BE2C (cell line): ENCODE results near the gene MSH2.

Source experiments
- DNase-seq: peaks from one replicate; pipeline ENCODE4 v3.0.0-alpha.2; 2020
- H3K27me3 ChIP-seq: fragments of 250-450 bp; sonication (Bioruptor Pico); 2 replicates; pipeline ENCODE4 v1.5.1; 2020; ENCODE audit warnings: mild to moderate bottlenecking
- H3K36me3 ChIP-seq: fragments of 250-450 bp; sonication (Bioruptor Pico); 2 replicates; pipeline ENCODE4 v1.5.1; 2020; ENCODE audit warnings: mild to moderate bottlenecking
- H3K4me1 ChIP-seq: fragments of 250-450 bp; sonication (Bioruptor Pico); 2 replicates; pipeline ENCODE4 v1.5.1; 2020
- H3K4me3 ChIP-seq: 2 replicates; pipeline ENCODE4 v1.5.1; 2011; ENCODE audit warnings: low read depth, low read length
- H3K9me3 ChIP-seq: fragments of 250-450 bp; sonication (Bioruptor Pico); 2 replicates; pipeline ENCODE4 v1.5.1; 2020
- TF ChIP-seq, protein P1 (sequence below): IDR thresholded peaks from 2 replicates; pipeline ENCODE4 v1.5.1; 2012; ENCODE audit warnings: mild to moderate bottlenecking, low read depth, low read length

Gene MSH2

DNA sequence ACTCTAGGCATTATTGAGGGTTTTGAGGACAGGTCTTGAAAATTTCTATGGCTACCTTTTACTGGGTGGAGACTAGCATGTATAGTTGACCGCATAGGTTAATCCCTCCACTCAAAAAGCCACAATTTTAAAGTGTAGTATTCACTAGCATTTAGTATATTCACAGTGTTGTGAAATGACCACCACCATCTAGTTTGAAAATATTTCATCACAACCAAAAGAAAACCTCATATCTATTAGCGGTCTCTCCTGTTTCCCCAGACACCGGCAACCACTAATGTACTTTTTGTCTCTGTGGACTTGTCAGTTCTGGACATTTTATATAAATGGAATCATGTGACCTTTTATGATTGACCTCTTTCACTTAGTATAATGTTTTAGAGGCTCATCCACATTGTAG is 53.9 kb downstream of the MSH2 start:
- no peak for DNase-seq
- Histone ChIP-seq H3K4me1 (no peaks in the 10 kb centered on the region; the same call in 1 of the 2 replicates), H3K4me3 (no peak overlapping the region), H3K27me3 (no peaks in the 10 kb centered on the region), H3K9me3 (no peaks in the 10 kb centered on the region), H3K36me3 (peaks cover 14% of the 10 kb centered on the region)
- TF ChIP-seq, protein P1, sequence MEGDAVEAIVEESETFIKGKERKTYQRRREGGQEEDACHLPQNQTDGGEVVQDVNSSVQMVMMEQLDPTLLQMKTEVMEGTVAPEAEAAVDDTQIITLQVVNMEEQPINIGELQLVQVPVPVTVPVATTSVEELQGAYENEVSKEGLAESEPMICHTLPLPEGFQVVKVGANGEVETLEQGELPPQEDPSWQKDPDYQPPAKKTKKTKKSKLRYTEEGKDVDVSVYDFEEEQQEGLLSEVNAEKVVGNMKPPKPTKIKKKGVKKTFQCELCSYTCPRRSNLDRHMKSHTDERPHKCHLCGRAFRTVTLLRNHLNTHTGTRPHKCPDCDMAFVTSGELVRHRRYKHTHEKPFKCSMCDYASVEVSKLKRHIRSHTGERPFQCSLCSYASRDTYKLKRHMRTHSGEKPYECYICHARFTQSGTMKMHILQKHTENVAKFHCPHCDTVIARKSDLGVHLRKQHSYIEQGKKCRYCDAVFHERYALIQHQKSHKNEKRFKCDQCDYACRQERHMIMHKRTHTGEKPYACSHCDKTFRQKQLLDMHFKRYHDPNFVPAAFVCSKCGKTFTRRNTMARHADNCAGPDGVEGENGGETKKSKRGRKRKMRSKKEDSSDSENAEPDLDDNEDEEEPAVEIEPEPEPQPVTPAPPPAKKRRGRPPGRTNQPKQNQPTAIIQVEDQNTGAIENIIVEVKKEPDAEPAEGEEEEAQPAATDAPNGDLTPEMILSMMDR, result no peak

DNA sequence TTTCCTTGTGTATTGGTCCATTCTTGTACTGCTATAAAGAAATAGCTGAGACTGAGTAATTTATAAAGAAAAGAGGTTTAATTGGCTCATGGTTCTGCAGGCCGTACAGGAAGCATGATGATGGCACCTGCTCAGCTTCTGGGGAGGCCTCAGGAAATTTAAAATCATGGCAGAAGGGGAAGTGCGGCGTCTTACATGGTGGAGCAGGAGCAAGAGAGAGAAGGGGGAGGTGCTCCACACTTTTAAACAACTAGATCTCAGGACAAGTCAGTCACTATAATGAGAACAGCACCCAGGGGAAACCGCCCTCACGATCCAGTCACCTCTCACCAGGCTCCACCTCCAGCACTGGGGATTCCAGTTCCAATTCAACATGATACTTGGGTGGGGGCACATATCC is 54.3 kb downstream of the MSH2 start:
- Histone ChIP-seq H3K4me1 (no peaks in the 10 kb centered on the region; the same call in 1 of the 2 replicates), H3K27me3 (no peaks in the 10 kb centered on the region), H3K36me3 (peaks cover 14% of the 10 kb centered on the region), H3K4me3 (no peak overlapping the region), H3K9me3 (no peaks in the 10 kb centered on the region)
- no peak for DNase-seq
- TF ChIP-seq, protein P1, result no peak

DNA sequence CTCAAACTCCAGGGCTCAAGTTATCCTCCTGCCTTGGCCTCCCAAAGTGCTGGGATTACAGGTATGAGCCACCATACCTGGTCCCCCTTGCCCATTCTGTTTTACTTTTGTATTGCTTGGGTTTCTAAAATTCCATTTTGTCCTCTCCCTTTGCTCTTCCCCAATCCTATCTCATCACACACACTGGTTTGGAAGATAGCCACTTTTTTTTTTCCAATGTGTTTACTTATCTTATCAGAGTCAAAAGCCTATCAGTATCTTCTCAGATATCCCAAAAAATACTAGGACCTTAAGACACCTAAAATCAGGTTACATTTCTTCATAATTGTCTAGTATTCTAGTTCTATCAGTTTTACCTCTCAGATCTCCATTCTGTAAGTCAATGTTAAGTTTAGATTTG is 56.1 kb downstream of the MSH2 start:
- H3K9me3 ChIP-seq, result no peaks in the 10 kb centered on the region
- H3K27me3 ChIP-seq, result no peaks in the 10 kb centered on the region
- H3K36me3 ChIP-seq, result peaks cover 23% of the 10 kb centered on the region
- TF ChIP-seq, protein P1, result no peak
- DNase-seq, result no peak
- no peaks in the 10 kb centered on the region for H3K4me1 ChIP-seq
- H3K4me3 ChIP-seq, result no peak overlapping the region

DNA sequence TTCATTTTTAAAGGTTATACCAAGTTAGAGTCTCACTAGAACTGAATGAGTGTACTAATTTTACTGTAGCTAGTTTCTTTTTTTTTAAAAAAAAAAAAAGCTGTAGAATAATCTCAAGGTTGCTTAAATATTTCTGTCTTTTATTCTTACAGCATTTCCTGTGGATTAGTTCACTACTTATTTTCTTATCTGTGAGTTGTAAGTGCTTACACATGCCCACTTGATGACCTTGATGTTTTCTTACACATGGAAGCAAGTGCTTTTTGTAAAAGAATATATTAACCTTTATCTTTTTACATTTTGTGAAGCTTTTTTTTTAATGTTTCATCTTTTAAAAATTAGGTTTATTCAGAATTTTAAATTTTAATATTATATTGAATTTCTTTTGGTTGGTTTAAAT is 57.8 kb downstream of the MSH2 start:
- Histone ChIP-seq H3K9me3 (no peaks in the 10 kb centered on the region), H3K27me3 (no peaks in the 10 kb centered on the region), H3K4me3 (no peak overlapping the region), H3K4me1 (no peaks in the 10 kb centered on the region), H3K36me3 (peaks cover 25% of the 10 kb centered on the region)
- no peak for DNase-seq
- TF ChIP-seq, protein P1, result no peak

DNA sequence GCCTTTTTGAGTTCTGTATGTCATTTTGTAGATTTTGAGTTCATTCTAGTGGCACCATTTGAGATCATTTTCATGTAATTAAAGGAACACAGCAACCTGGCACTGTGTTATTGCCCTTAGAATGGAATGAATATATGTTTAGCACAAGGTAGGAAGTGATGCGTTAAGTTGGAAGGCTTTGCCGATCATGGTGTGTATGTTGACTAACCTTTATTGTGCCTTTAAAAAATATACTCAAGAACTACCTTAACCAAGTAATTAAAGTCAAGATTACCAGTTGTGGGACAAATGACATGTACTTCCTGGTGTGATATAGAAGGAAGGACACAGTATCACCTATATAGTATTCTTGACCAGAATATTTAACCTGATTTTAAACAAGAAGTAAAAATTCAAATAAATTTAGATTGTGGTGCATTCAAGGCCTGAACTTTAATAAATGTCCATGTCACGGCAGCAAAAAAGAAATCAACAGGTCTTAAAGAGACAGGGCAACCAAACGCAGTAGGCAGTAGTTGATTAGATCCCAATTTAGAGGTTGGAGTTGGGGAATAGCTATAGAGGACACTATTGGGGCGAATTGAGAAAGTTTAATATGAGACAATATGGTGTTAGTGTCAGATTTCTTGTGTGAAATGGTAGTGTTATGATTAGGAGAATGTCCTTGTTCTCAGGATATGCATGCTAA is 68.6 kb downstream of the MSH2 start:
- TF ChIP-seq, protein P1, result no peak
- Histone ChIP-seq H3K4me3 (no peak overlapping the region), H3K4me1 (no peaks in the 10 kb centered on the region), H3K36me3 (peaks cover 31% of the 10 kb centered on the region), H3K27me3 (no peaks in the 10 kb centered on the region), H3K9me3 (no peaks in the 10 kb centered on the region)
- DNase-seq, result no peak

DNA sequence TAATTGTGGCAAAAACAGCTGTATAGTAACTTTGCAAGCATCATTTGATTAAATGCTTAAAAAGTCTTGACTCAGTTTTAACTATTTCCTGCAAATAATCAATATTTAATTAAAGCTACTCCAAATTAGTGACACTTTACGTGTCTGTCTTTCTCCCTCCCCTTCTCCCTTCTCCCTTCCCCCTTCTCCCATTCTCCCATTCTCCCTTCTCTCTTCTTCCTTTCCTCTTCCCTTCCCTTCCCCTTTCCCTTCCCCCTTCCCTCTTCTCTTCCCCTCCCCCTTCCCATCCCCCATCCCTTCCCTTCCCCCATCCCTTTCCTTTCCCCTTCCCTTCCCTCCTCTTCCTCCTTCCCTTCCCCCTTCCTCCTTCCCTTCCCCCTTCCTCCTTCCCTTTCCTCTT is 76.9 kb downstream of the MSH2 start:
- TF ChIP-seq, protein P1, result no peak
- Histone ChIP-seq H3K4me3 (no peak overlapping the region), H3K4me1 (no peaks in the 10 kb centered on the region), H3K9me3 (no peaks in the 10 kb centered on the region), H3K36me3 (peaks cover 40% of the 10 kb centered on the region), H3K27me3 (no peaks in the 10 kb centered on the region)
- no peak for DNase-seq
